Measurements from ENCODE around the gene TNFRSF13B. TPM values are rescaled to one million over a fixed set of nuclear protein-coding genes. Genes with fewer than 3 reads are reported as not detected.

Gene TNFRSF13B
- under 1 TPM in 1 of 5 donors, not detected in 4; 0.37 TPM for total RNA-seq
- 1 to 10 TPM in 2 of 3 donors, under 1 TPM in 1; 0.25 to 1.8 (median 1.8) TPM for polyA plus RNA-seq
- long read RNA-seq, donor 1 = 0 reads
- long read RNA-seq, donor 2 = 0 reads
- long read RNA-seq, donor 3 = 0 reads
- long read RNA-seq, donor 4 = 0 reads
- long read RNA-seq, donor 5 = 0 reads
- long read RNA-seq, donor 6 = 0 reads
- long read RNA-seq, donor 7 = 0 reads
- long read RNA-seq, donor 8 = 0 reads
- long read RNA-seq, donor 9 = 0 reads
- long read RNA-seq, donor 10 = 0 reads

DNA sequence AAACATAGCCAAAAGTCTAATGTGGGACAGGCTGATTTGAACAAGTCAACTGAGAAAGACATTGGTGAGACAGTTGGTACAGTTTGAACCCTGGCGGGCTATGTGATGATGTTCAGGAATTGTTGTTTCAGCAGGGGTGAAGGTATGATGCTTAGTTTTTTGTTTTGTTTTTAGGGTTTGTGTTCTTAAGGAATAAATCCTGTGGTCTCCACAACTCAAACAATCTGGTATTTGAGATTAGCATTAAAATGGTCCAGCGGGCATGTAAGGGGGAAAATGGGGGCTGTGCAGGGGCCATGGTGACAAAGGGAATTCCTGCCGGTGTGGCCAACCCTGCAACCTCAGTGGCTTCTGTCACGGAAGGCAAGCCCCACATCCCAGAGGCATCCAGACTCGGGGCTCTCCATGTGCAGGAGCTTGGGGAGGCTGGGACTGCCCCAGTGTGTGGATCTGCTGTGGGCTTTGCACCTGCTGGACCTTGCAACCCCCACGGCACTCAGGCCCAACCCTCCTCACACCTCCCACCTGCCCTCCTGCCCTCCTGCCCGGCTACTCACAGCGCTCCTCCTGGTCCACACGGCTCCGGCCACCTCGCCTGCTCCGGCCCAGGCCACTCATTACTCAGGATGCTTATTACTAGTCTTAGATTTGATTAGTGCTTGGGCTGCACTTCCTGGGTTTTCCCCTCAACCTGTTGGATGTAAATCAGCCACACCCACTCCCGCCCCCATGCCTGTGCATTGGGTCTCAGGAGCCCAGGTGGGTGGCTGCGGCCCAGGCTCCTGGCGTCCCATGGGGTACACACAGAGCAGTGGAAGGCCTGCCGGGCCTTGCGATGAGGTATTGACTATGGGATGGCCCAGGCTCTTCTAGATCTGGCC, at the start of gene TNFRSF13B:
Gene TNFRSF13B (minus strand): TSS at position 661 of the 881 bp plus-strand sequence. CDS start 43 bp downstream, at position 618.
- no peaks in the 10 kb centered on the region for H3K4me1 ChIP-seq
- DNase-seq = no peak
- no peaks in the 10 kb centered on the region for H3K9me3 ChIP-seq
- WGBS, 5 donors = 89 to 93% (median 89%) methylated on average over 15 to 17 of the region's 17 CpGs
- H3K27me3 ChIP-seq = peaks cover 0 to 9% (median 0%) of the 10 kb centered on the region in 3 donors
- H3K36me3 ChIP-seq = no peaks in the 10 kb centered on the region
- intact Hi-C loops (cut with DNase I; ENCODE audit: low total_unique reads) = no loop called here
- peak within 1 kb of the TSS in 1 of 5 donors; percentile 1 for H3K27ac ChIP-seq
- H3K4me3 ChIP-seq = no peak within 1 kb of the TSS
- no peak for TF ChIP-seq POLR2AphosphoS5 (IDR thresholded peaks at IDR 0.05)
- TF ChIP-seq, protein P1, sequence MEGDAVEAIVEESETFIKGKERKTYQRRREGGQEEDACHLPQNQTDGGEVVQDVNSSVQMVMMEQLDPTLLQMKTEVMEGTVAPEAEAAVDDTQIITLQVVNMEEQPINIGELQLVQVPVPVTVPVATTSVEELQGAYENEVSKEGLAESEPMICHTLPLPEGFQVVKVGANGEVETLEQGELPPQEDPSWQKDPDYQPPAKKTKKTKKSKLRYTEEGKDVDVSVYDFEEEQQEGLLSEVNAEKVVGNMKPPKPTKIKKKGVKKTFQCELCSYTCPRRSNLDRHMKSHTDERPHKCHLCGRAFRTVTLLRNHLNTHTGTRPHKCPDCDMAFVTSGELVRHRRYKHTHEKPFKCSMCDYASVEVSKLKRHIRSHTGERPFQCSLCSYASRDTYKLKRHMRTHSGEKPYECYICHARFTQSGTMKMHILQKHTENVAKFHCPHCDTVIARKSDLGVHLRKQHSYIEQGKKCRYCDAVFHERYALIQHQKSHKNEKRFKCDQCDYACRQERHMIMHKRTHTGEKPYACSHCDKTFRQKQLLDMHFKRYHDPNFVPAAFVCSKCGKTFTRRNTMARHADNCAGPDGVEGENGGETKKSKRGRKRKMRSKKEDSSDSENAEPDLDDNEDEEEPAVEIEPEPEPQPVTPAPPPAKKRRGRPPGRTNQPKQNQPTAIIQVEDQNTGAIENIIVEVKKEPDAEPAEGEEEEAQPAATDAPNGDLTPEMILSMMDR (IDR thresholded peaks at IDR 0.05) = no peak
- TF ChIP-seq EP300 (IDR thresholded peaks at IDR 0.05) = no peak
- no peak for TF ChIP-seq POLR2A (IDR thresholded peaks at IDR 0.05)

DNA sequence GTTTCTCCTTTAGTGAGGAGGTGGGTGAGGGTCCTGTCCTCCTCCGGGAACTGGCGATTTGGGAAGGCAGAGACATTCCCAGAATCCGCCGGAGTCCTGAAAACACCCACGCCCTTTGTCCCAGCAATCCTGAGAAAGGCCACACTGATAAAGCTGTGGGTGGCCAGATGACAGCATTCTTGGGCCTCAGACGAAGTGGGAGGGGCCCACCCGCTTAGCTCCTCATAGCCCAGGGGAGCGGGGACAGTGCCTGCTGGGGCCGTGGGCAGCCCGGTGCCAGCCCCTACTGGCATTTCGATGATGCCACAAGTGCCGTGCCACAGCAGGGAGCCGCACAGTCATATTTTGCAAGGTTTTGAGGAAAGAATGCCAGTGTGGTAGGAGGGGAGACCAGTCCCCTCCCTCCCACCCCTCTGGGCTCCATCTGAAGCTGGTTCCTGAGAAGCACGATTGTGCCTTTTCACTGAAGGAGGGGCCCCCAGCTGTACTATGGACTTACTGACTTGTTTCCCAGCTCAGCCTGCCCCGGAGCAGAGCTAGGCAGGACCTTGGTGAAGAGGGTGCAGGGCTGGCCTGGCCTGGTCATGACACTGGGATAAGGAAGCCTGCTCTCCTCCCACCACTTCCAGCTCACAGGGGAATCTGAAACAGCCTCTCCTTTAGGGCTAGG, 49.4 kb upstream of the TNFRSF13B start:
- Histone ChIP-seq H3K4me3 (no peak overlapping the region), H3K9me3 (no peaks in the 10 kb centered on the region), H3K27me3 (no peaks in the 10 kb centered on the region), H3K4me1 (peaks cover 39 to 68% (median 62%) of the 10 kb centered on the region in 4 donors), H3K27ac (peak overlapping the region; percentile 81 to 83 (median 82)), H3K36me3 (no peaks in the 10 kb centered on the region)
- peak; percentile 81 to 87 for DNase-seq
- TF ChIP-seq, protein P1 (IDR thresholded peaks at IDR 0.05) = no peak
- TF ChIP-seq POLR2AphosphoS5 (IDR thresholded peaks at IDR 0.05) = peak in 2 of 3 donors; percentile 44 to 46
- 21 to 45% (median 34%) methylated on average over 11 to 15 of the region's 15 CpGs for WGBS, 5 donors
- intact Hi-C loops (cut with DNase I; ENCODE audit: low total_unique reads) = no loop called here

DNA sequence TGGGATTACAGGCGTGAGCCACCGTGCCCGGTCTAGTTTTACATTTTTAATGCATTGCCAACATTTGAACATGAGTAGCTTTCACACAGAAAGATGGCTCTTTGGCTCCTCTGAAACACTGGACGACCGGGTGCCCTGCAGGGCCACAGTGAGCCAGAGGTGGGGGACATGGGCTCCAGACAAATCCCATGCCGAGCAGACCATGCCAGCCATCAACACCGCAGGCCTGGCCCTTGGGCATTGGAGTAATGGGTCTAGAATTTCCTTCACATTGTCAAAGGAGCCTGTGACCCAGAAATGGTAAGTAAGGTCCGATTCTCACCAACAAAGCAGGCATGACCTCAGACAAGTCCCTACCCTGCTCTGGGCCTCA, 48.9 kb upstream of the TNFRSF13B start:
- DNase-seq = no peak
- H3K9me3 ChIP-seq = no peaks in the 10 kb centered on the region
- no peaks in the 10 kb centered on the region for H3K27me3 ChIP-seq
- H3K4me3 ChIP-seq = no peak overlapping the region
- TF ChIP-seq POLR2A (IDR thresholded peaks at IDR 0.05) = no peak
- no peak for TF ChIP-seq POLR2AphosphoS5 (IDR thresholded peaks at IDR 0.05)
- TF ChIP-seq, protein P1 (IDR thresholded peaks at IDR 0.05) = no peak
- TF ChIP-seq EP300 (IDR thresholded peaks at IDR 0.05) = no peak
- intact Hi-C loops (cut with DNase I; ENCODE audit: low total_unique reads) = no loop called here
- H3K4me1 ChIP-seq = peaks cover 36 to 70% (median 60%) of the 10 kb centered on the region in 4 donors
- no peaks in the 10 kb centered on the region for H3K36me3 ChIP-seq
- WGBS, 5 donors = 87 to 94% (median 89%) methylated on average over 8 of the region's 8 CpGs
- peak overlapping the region; percentile 81 to 83 (median 82) for H3K27ac ChIP-seq

- WGBS, 5 donors = 94 to 97% (median 95%) methylated on average over 11 to 13 of the region's 13 CpGs
Observed at GRCh38 chr17:17019891-17020456, 48.1 kb upstream of the TNFRSF13B start.

More at GRCh38 chr17:17019891-17020456, 48.1 kb upstream of the TNFRSF13B start:
- Histone ChIP-seq H3K4me3 (no peak overlapping the region), H3K4me1 (peaks cover 35 to 71% (median 55%) of the 10 kb centered on the region in 4 donors), H3K9me3 (no peaks in the 10 kb centered on the region), H3K36me3 (no peaks in the 10 kb centered on the region), H3K27me3 (no peaks in the 10 kb centered on the region), H3K27ac (peak overlapping the region; percentile 9 to 86 (median 79))
- intact Hi-C loops (cut with DNase I; ENCODE audit: low total_unique reads) = no loop called here
- TF ChIP-seq EP300 (IDR thresholded peaks at IDR 0.05) (no peak), POLR2A (IDR thresholded peaks at IDR 0.05) (no peak), POLR2AphosphoS5 (IDR thresholded peaks at IDR 0.05) (no peak)
- TF ChIP-seq, protein P1 (IDR thresholded peaks at IDR 0.05) = no peak
- no peak for DNase-seq

Data from stomach (tissue), 19 donors.